ENCODE measurements around the gene SLC16A7.
A peak's percentile ranks its signal among the peaks of the same experiment; 100 is the strongest.
"Not testable (repeated sequence)": the region's sequence is repeated elsewhere in the genome, so short reads cannot be mapped to it uniquely, and the experiment has no call there.

The SLC16A7 gene

GRCh38 chr12:59736359-59736758 is 140.5 kb downstream of the SLC16A7 start:
- DNase-seq (ENCODE audit: low read depth) = no peak

GRCh38 chr12:59736786-59737185 is 141.0 kb downstream of the SLC16A7 start:
- DNase-seq (ENCODE audit: low read depth) = peak; percentile 11

GRCh38 chr12:59737725-59738463 is 142.1 kb downstream of the SLC16A7 start:
- DNase-seq (ENCODE audit: low read depth) = no peak

- DNase-seq (ENCODE audit: low read depth) = no peak
Measured at GRCh38 chr12:59742841-59743240, 147.0 kb downstream of the SLC16A7 start.

GRCh38 chr12:59744564-59744963 is 148.7 kb downstream of the SLC16A7 start:
- DNase-seq (ENCODE audit: low read depth) = no peak

GRCh38 chr12:59751091-59751490 is 155.3 kb downstream of the SLC16A7 start:
- DNase-seq (ENCODE audit: low read depth) = not testable (repeated sequence)

GRCh38 chr12:59761542-59761941 is 165.7 kb downstream of the SLC16A7 start:
- DNase-seq (ENCODE audit: low read depth) = no peak

GRCh38 chr12:59763835-59764234 is 168.0 kb downstream of the SLC16A7 start:
- DNase-seq (ENCODE audit: low read depth) = no peak

GRCh38 chr12:59768031-59768430 is 172.2 kb downstream of the SLC16A7 start:
- DNase-seq (ENCODE audit: low read depth) = no peak

GRCh38 chr12:59780605-59781135 is 184.8 kb downstream of the SLC16A7 start:
- no peak for DNase-seq (ENCODE audit: low read depth)

GRCh38 chr12:59787610-59788009 is 191.8 kb downstream of the SLC16A7 start:
- DNase-seq (ENCODE audit: low read depth) = no peak

GRCh38 chr12:59792647-59793046 is 196.8 kb downstream of the SLC16A7 start:
- DNase-seq (ENCODE audit: low read depth) = no peak

- no peak for DNase-seq (ENCODE audit: low read depth)
Measured at GRCh38 chr12:59803735-59804134, 207.9 kb downstream of the SLC16A7 start.

GRCh38 chr12:59808317-59808910 is 212.6 kb downstream of the SLC16A7 start:
- DNase-seq (ENCODE audit: low read depth) = peak; percentile 12

GRCh38 chr12:59811991-59812390 is 216.2 kb downstream of the SLC16A7 start:
- DNase-seq (ENCODE audit: low read depth) = no peak

GRCh38 chr12:59812716-59813115 is 216.9 kb downstream of the SLC16A7 start:
- DNase-seq (ENCODE audit: low read depth) = no peak

- DNase-seq (ENCODE audit: low read depth) = no peak
Measured at GRCh38 chr12:59820594-59821011, 224.8 kb downstream of the SLC16A7 start.

GRCh38 chr12:59823567-59823966 is 227.7 kb downstream of the SLC16A7 start:
- no peak for DNase-seq (ENCODE audit: low read depth)

- no peak for DNase-seq (ENCODE audit: low read depth)
Measured at GRCh38 chr12:59827767-59828166, 231.9 kb downstream of the SLC16A7 start.

- DNase-seq (ENCODE audit: low read depth) = no peak
Measured at GRCh38 chr12:59828521-59828920, 232.7 kb downstream of the SLC16A7 start.

- no peak for DNase-seq (ENCODE audit: low read depth)
Measured at GRCh38 chr12:59833408-59833807, 237.6 kb downstream of the SLC16A7 start.

GRCh38 chr12:59834659-59835474 is 239.0 kb downstream of the SLC16A7 start:
- no peak for DNase-seq (ENCODE audit: low read depth)
